Gastrocnemius medialis (tissue), 4 donors: ENCODE measurements around the gene FMNL3.

Experiments
- POLR2A ChIP-seq, 2 donors: fragments of 450-650 bp; IDR thresholded peaks; one replicate each; pipeline ENCODE4 v1.6.1; 2017; ENCODE audit warnings: antibody characterized with exemption in 2 of 2, mild to moderate bottlenecking in 2 of 2, moderate library complexity in 2 of 2
- TF ChIP-seq, protein P1 (sequence below), 5 experiments: fragments of 450-650 bp in 3 of 5; fragments of 200-600 bp in 2 of 5; sonication (generic) in 2 of 5; IDR thresholded peaks in 4 of 5; conservative IDR thresholded peaks in 1 of 5; 1 replicate in 4 of 5; 2 replicates in 1 of 5; pipeline ENCODE4 v1.5.1; 2016 to 2019; ENCODE audit warnings: antibody characterized with exemption in 5 of 5, mild to moderate bottlenecking in 3 of 5, moderate library complexity in 3 of 5

DNA sequence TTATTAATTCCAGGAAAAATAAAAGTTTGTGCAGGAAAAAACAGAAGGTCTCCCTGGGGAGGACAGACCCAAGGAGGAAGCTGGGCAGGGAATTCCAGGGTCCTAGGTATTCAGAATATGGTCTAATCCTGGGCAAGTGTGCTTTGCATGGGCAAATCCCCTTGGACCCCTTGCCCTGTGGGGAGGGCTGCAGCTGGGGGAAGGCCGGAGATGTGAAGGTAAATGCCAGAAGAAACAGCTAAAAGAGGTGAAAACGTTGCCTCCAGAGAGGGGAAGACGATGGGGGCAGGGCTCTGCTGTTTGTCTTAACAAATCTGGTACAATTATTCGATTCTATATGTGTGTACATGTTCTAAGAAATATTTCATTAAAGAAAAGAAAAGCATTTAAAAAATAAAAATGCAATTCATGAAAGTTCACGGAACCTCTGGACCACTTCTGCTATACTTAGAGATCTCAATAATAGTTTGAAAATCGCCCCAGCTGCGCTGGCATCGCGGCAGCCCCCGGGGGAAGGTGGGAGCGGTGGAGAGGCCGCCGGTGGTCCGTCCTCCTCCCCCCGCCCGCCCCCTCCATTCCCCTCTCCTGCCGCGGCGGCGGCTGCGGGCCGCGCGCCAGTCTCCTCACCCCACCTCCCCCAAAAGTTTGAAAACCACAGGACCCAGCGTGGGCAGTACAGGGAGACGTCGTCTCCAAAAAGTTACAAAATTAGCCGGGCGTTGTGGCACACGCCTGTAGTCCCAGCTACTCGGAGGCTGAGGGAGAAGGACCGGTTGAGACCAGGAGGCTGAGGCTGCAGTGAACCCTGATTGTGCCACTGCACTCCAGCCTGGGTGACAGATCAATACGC lies 85.3 kb downstream of the FMNL3 start:
- TF ChIP-seq, protein P1, sequence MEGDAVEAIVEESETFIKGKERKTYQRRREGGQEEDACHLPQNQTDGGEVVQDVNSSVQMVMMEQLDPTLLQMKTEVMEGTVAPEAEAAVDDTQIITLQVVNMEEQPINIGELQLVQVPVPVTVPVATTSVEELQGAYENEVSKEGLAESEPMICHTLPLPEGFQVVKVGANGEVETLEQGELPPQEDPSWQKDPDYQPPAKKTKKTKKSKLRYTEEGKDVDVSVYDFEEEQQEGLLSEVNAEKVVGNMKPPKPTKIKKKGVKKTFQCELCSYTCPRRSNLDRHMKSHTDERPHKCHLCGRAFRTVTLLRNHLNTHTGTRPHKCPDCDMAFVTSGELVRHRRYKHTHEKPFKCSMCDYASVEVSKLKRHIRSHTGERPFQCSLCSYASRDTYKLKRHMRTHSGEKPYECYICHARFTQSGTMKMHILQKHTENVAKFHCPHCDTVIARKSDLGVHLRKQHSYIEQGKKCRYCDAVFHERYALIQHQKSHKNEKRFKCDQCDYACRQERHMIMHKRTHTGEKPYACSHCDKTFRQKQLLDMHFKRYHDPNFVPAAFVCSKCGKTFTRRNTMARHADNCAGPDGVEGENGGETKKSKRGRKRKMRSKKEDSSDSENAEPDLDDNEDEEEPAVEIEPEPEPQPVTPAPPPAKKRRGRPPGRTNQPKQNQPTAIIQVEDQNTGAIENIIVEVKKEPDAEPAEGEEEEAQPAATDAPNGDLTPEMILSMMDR (IDR thresholded peaks at IDR 0.05 in 4 of 5, conservative IDR thresholded peaks at IDR 0.05 in 1 of 5), result no peak
- TF ChIP-seq POLR2A (IDR thresholded peaks at IDR 0.05), result no peak
